H1 (cell line): ENCODE data around the gene HNRNPAB.

ENCODE experiments used
- ATF2 ChIP-seq: IDR thresholded peaks from 2 replicates; pipeline ENCODE4 v1.6.1; 2012; ENCODE audit warnings: low read length, inconsistent platforms
- CHD1 ChIP-seq: IDR thresholded peaks from 2 replicates; pipeline ENCODE4 v1.6.1; 2012; ENCODE audit warnings: low read depth, low read length, improper control_type of control experiment
- CREB1 ChIP-seq: IDR thresholded peaks from 2 replicates; pipeline ENCODE4 v1.6.1; 2012; ENCODE audit warnings: inconsistent platforms
- CTCF ChIP-seq, 3 experiments: IDR thresholded peaks; 1 replicate in 2 of 3; 2 replicates in 1 of 3; pipeline versions ENCODE4 v1.5.1 to v1.6.1; 2011; ENCODE audit warnings: low read length in 3 of 3, mild to moderate bottlenecking in 3 of 3, inconsistent platforms in 2 of 3, low read depth in 1 of 3, moderate library complexity in 1 of 3; ENCODE audit not compliant: insufficient read depth in 1 of 3; ENCODE audit errors: control extremely low read depth in 1 of 3
- JUN ChIP-seq: IDR thresholded peaks from 2 replicates; pipeline ENCODE4 v1.6.1; 2011; ENCODE audit warnings: low read depth, mild to moderate bottlenecking, improper control_type of control experiment, low read length
- POLR2AphosphoS5 ChIP-seq: IDR thresholded peaks from 2 replicates; pipeline ENCODE4 v1.6.1; 2011; ENCODE audit warnings: low read depth, low read length
- RNF2 ChIP-seq: fragments of 200-900, 300-1000 bp; sonication (generic); IDR thresholded peaks from 2 replicates; pipeline ENCODE4 v1.7.1; 2016; ENCODE audit warnings: borderline replicate concordance, low read depth, mild to moderate bottlenecking, antibody characterized with exemption, low read length; ENCODE audit not compliant: poor library complexity, severe bottlenecking; ENCODE audit errors: missing control alignments
- USF2 ChIP-seq: IDR thresholded peaks from 2 replicates; pipeline ENCODE4 v1.6.1; 2011; ENCODE audit warnings: low read length, improper control_type of control experiment
- ZNF274 ChIP-seq: IDR thresholded peaks from 2 replicates; pipeline ENCODE4 v1.7.0; 2012; ENCODE audit warnings: low read length, borderline replicate concordance; ENCODE audit errors: extremely low read depth

GRCh38 chr5:178216779-178217178, 12.4 kb downstream of the HNRNPAB start:
- TF ChIP-seq CHD1 = no peak
- no peak for TF ChIP-seq CTCF (IDR thresholded peaks at IDR 0.05; ENCODE audit: control extremely low read depth in 1 of 3, insufficient read depth in 1 of 3, low read depth in 1 of 3, low read length in 3 of 3)
- TF ChIP-seq ZNF274 = no peak
- no peak for TF ChIP-seq RNF2
- TF ChIP-seq CREB1 = no peak
- no peak for TF ChIP-seq ATF2
- TF ChIP-seq USF2 = no peak
- TF ChIP-seq JUN = no peak
- TF ChIP-seq POLR2AphosphoS5 = no peak; the same call in 1 of the 2 replicates
